HepG2 (cell line): ENCODE data around the gene MAPK8IP1. TPM values are rescaled to one million over a fixed set of nuclear protein-coding genes. Genes with fewer than 3 reads are reported as not detected.

ENCODE experiments used
- BCL6 ChIP-seq: IDR thresholded peaks from 2 replicates; pipeline ENCODE4 v1.6.1; 2016; ENCODE audit warnings: missing genetic modification reagents, missing compliant biosample characterization
- FOXK1 ChIP-seq: sonication (generic); formaldehyde crosslinking; IDR thresholded peaks from 2 replicates; pipeline ENCODE4 v1.4.0; 2020; ENCODE audit warnings: low read depth, missing genetic modification reagents, borderline replicate concordance
- HDAC1 ChIP-seq: sonication (generic); formaldehyde crosslinking; IDR thresholded peaks from 2 replicates; pipeline ENCODE4 v1.5.1; 2020; ENCODE audit warnings: mild to moderate bottlenecking, missing genetic modification reagents
- KMT2B ChIP-seq: IDR thresholded peaks from 2 replicates; pipeline ENCODE4 v1.6.1; 2016; ENCODE audit warnings: missing genetic modification reagents, missing compliant biosample characterization
- MNT ChIP-seq: fragments of 450-650 bp; IDR thresholded peaks from 2 replicates; pipeline ENCODE4 v1.6.1; 2016
- SMC3 ChIP-seq: IDR thresholded peaks from 2 replicates; pipeline ENCODE4 v1.6.1; 2011; ENCODE audit warnings: low read length, improper control_type of control experiment
- TARDBP ChIP-seq: sonication (generic); formaldehyde crosslinking; IDR thresholded peaks from 2 replicates; pipeline ENCODE4 v1.8.0; 2022; ENCODE audit warnings: mild to moderate bottlenecking, missing genetic modification reagents
- TBL1XR1 ChIP-seq: fragments of 150-350 bp; IDR thresholded peaks from 2 replicates; pipeline ENCODE4 v1.6.1; 2014; ENCODE audit warnings: borderline replicate concordance, low read length; ENCODE audit not compliant: partially characterized antibody
- TFAP4 ChIP-seq: sonication (generic); IDR thresholded peaks from 2 replicates; pipeline ENCODE4 v1.6.1; 2016; ENCODE audit warnings: low read depth, borderline replicate concordance
- ZNF280D ChIP-seq: sonication (generic); formaldehyde crosslinking; IDR thresholded peaks from 2 replicates; pipeline ENCODE4 v1.5.1; 2020; ENCODE audit warnings: mild to moderate bottlenecking, missing genetic modification reagents
- ZNF337 ChIP-seq: sonication (generic); formaldehyde crosslinking; IDR thresholded peaks from 2 replicates; pipeline ENCODE4 v1.5.1; 2020; ENCODE audit warnings: missing genetic modification reagents, low read depth, mild to moderate bottlenecking, borderline replicate concordance
- ZNF687 ChIP-seq: sonication (generic); formaldehyde crosslinking; IDR thresholded peaks from 2 replicates; pipeline ENCODE4 v1.5.1; 2020; ENCODE audit warnings: mild to moderate bottlenecking, missing genetic modification reagents, moderate library complexity
- ZNF710 ChIP-seq: sonication (generic); formaldehyde crosslinking; IDR thresholded peaks from 2 replicates; pipeline ENCODE4 v1.5.0; 2020; ENCODE audit warnings: mild to moderate bottlenecking, missing genetic modification reagents, borderline replicate concordance
- polyA plus RNA-seq, 8 experiments: library from polyadenylated mRNA; depleted of rRNA in 3 of 8; stranded (reverse) in 7 of 8; unstranded in 1 of 8; fragments of >200 nt; fragmentation: Illumina TruSeq in 4 of 8; extraction: Trizol in 4 of 8; gene quantifications; 2 replicates each; pipeline versions ENCODE4 v1.2.1 to v1.2.3, GENCODE V29; 2011 to 2016; ENCODE audit warnings: low read depth in 4 of 8, missing spikeins in 1 of 8, mixed read lengths in 1 of 8; ENCODE audit not compliant: insufficient read depth in 1 of 8
- total RNA-seq, 5 experiments: library from RNA; depleted of rRNA; stranded (reverse); fragments of >200 nt; fragmentation: Illumina TruSeq; extraction: Trizol; gene quantifications; 2 replicates each; pipeline ENCODE4 v1.2.3, GENCODE V29; 2016; ENCODE audit warnings: low read depth in 1 of 5
- TF ChIP-seq, protein P1 (sequence below): sonication (generic); formaldehyde crosslinking; IDR thresholded peaks from 2 replicates; pipeline ENCODE4 v1.8.0; 2022; ENCODE audit warnings: missing genetic modification reagents, mild to moderate bottlenecking, inconsistent platforms, borderline replicate concordance

Gene MAPK8IP1
- total and polyA plus RNA-seq, 2 of the 13 experiments (the other 11 are each of a cell fraction or from before 2014, with no cell fraction given), result 2.2 to 4.2 TPM

DNA sequence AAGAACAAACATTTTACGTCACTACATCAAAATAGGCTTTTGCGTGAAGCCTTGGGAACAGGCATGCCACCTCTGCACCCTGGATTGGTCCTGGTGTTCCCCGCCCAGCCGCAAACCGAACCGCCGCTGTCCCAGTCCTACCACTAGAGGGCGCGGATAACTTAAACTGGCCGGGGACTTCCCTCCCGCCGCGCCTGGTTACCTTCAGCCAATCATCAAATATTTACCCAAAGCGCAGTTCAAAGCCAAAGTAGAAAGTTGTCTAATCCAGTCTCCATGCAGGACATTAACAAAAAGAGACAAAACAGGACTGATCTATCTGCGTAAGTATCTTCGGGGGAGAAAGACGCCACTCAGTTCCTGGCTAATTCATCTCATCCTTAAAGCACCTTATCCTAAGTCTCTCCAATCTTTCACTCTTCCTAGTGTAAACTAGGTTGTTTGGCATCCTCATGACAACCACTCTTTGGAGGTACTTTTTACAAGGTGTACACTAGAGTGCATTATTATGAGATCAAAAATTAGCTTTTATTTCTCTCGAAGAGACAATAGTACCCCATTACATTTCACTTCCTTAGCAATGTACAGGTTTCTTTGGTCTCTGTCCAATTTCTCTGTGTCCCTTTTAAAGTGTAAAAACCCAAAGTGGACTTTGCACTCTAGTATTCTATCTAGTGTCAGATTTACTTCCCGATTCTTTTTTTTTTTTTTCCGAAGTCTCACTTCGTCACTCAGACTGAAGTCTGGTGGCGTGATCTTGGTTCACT, 42.1 kb upstream of the MAPK8IP1 start (continued):
- 0 out of 2 replicates have a peak, but pooled peaks have one; percentile 30 for TF ChIP-seq ZNF710 (CRISPR knock-in tag)
- TF ChIP-seq MNT, result no peak
- TF ChIP-seq TBL1XR1, result peak; percentile 48
- peak; percentile 45 for TF ChIP-seq SMC3
- TF ChIP-seq HDAC1 (CRISPR knock-in tag), result peak; percentile 48; the same call in 1 of the 2 replicates
- TF ChIP-seq ZNF280D (CRISPR knock-in tag), result no peak
- TF ChIP-seq KMT2B (CRISPR knock-in tag), result peak; percentile 60; the same call in 1 of the 2 replicates
- peak; percentile 59 for TF ChIP-seq BCL6 (CRISPR knock-in tag)
- peak; percentile 39; the same call in 1 of the 2 replicates for TF ChIP-seq TARDBP (CRISPR knock-in tag)
- TF ChIP-seq FOXK1 (CRISPR knock-in tag), result peak; percentile 55
- TF ChIP-seq ZNF337, result 0 out of 2 replicates have a peak, but pooled peaks have one; percentile 50
- TF ChIP-seq, protein P1, sequence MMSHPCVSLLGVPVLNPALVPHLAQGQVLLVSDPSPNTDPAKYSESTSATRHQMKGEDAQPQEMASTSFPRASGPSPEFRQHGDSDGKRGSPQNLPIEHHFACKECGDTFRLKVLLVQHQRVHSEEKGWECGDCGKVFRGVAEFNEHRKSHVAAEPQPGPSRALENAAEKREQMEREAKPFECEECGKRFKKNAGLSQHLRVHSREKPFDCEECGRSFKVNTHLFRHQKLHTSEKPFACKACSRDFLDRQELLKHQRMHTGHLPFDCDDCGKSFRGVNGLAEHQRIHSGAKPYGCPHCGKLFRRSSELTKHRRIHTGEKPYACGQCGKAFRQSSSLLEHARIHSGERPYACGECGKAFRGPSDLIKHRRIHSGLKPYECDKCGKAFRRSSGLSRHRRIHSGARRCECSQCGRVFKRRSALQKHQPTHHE, result 0 out of 2 replicates have a peak, but pooled peaks have one; percentile 27
- peak; percentile 58 for TF ChIP-seq ZNF687 (CRISPR knock-in tag)
- no peak for TF ChIP-seq TFAP4
